Measurements from ENCODE around the gene NFKB2.
A peak's percentile ranks its signal among the peaks of the same experiment; 100 is the strongest.

- peak; percentile 45 for TF ChIP-seq CTCF (IDR thresholded peaks at IDR 0.05; ENCODE audit: insufficient read depth, low read depth, low read length)
- TF ChIP-seq EZH2 (IDR thresholded peaks at IDR 0.05; ENCODE audit: insufficient read depth, low read length) = no peak
Measured at GRCh38 chr10:102399217-102400021, 3.9 kb downstream of the NFKB2 start.

All from astrocyte (in vitro differentiated cells and primary cell).